Keratinocyte (primary cell): ENCODE data around the gene OLR1. TPM values are rescaled to one million over a fixed set of nuclear protein-coding genes. Genes with fewer than 3 reads are reported as not detected.

Source experiments
- DNase-seq: peaks from one replicate; pipeline ENCODE4 v3.0.0-alpha.2; 2011; ENCODE audit warnings: low read depth, missing footprints, low spot score
- FAIRE-seq: peaks from 2 replicates; lab custom pipeline; 2011; peaks lifted over from hg19 to GRCh38; lab: Jason Lieb, UNC
- H2AFZ ChIP-seq: 2 replicates; pipeline ENCODE4 v1.6.0; 2012; ENCODE audit warnings: low read length, control low read depth, inconsistent platforms; ENCODE audit not compliant: control insufficient read depth
- H3K27ac ChIP-seq: 2 replicates; pipeline ENCODE4 v1.5.1; 2011; ENCODE audit warnings: low read length; ENCODE audit not compliant: control insufficient read depth, insufficient read depth
- H3K27me3 ChIP-seq: 3 replicates; pipeline ENCODE4 v1.6.0; 2011; ENCODE audit warnings: low read length; ENCODE audit not compliant: control insufficient read depth, insufficient read depth; ENCODE audit errors: extremely low read depth
- H3K36me3 ChIP-seq, 2 experiments: 2 replicates in 1 of 2; 3 replicates in 1 of 2; pipeline ENCODE4 v1.5.1; 2011; ENCODE audit warnings: low read length in 2 of 2, mild to moderate bottlenecking in 1 of 2; ENCODE audit not compliant: control insufficient read depth in 2 of 2, insufficient read depth in 2 of 2; ENCODE audit errors: extremely low read depth in 1 of 2
- H3K4me1 ChIP-seq: 3 replicates; pipeline ENCODE4 v1.5.1; 2011; ENCODE audit warnings: low read length; ENCODE audit not compliant: control insufficient read depth, insufficient read depth; ENCODE audit errors: extremely low read depth
- H3K4me2 ChIP-seq: 3 replicates; pipeline ENCODE4 v1.6.0; 2011; ENCODE audit warnings: low read depth, low read length; ENCODE audit not compliant: control insufficient read depth, insufficient read depth; ENCODE audit errors: extremely low read depth
- H3K4me3 ChIP-seq, 3 experiments: fragments of 200-600 bp in 1 of 3; sonication (generic) in 1 of 3; 2 replicates in 2 of 3; 3 replicates in 1 of 3; pipeline ENCODE4 v1.5.1; 2011 to 2016; ENCODE audit warnings: low read length in 3 of 3, mild to moderate bottlenecking in 3 of 3, control low read depth in 2 of 3, inconsistent platforms in 1 of 3, low read depth in 1 of 3, mixed read lengths in 1 of 3, mixed run types in 1 of 3, moderate library complexity in 1 of 3; ENCODE audit not compliant: control insufficient read depth in 2 of 3, insufficient read depth in 2 of 3; ENCODE audit errors: extremely low read depth in 1 of 3
- H3K79me2 ChIP-seq: 2 replicates; pipeline ENCODE4 v1.6.0; 2012; ENCODE audit warnings: low read length; ENCODE audit not compliant: control insufficient read depth, insufficient read depth
- H3K9ac ChIP-seq: 3 replicates; pipeline ENCODE4 v1.6.0; 2011; ENCODE audit warnings: low read length; ENCODE audit not compliant: control insufficient read depth, insufficient read depth; ENCODE audit errors: extremely low read depth
- H3K9me1 ChIP-seq: 3 replicates; pipeline ENCODE4 v1.6.0; 2011; ENCODE audit warnings: low read length; ENCODE audit not compliant: control insufficient read depth, insufficient read depth; ENCODE audit errors: extremely low read depth
- H3K9me3 ChIP-seq: 2 replicates; pipeline ENCODE4 v1.5.1; 2012; ENCODE audit warnings: low read depth, low read length; ENCODE audit not compliant: control insufficient read depth
- H4K20me1 ChIP-seq: 3 replicates; pipeline ENCODE4 v1.6.0; 2011; ENCODE audit warnings: low read length; ENCODE audit not compliant: control insufficient read depth, insufficient read depth; ENCODE audit errors: extremely low read depth
- CTCF ChIP-seq, 3 experiments: IDR thresholded peaks in 1 of 3; conservative IDR thresholded peaks in 1 of 3; optimal IDR thresholded peaks in 1 of 3; 2 replicates in 2 of 3; 3 replicates in 1 of 3; pipeline versions ENCODE3 to v1.5.1; 2011; ENCODE audit warnings: low read length in 3 of 3, mild to moderate bottlenecking in 3 of 3, moderate library complexity in 2 of 3, control low read depth in 1 of 3, inconsistent platforms in 1 of 3; ENCODE audit not compliant: insufficient read depth in 2 of 3; ENCODE audit errors: extremely low read depth in 1 of 3
- EZH2 ChIP-seq: IDR thresholded peaks from one replicate; pipeline ENCODE4 v1.6.1; 2012; ENCODE audit warnings: inconsistent platforms, mild to moderate bottlenecking, low read length, moderate library complexity
- dilution Hi-C: fragments of 300-500 bp; cut with MboI; formaldehyde crosslinking; loops from one replicate; pipeline ENCODE4 v1.7.0; 2020; ENCODE audit warnings: low sequenced_read_pairs; ENCODE audit not compliant: extremely low pct_ligation_motif_present
- polyA minus RNA-seq, 3 experiments: library from RNA; depleted of rRNA, polyadenylated mRNA; stranded (reverse); fragments of >200 nt; gene quantifications; 1 replicate in 1 of 3; 2 replicates in 1 of 3; 3 replicates in 1 of 3; pipeline ENCODE4 v1.2.3, GENCODE V29; 2011
- polyA plus RNA-seq, 5 experiments: library from polyadenylated mRNA; depleted of rRNA in 3 of 5; stranded (reverse) in 3 of 5; stranded (forward) in 1 of 5; unstranded in 1 of 5; fragments of >200 nt; gene quantifications; 1 replicate in 1 of 5; 2 replicates in 3 of 5; 3 replicates in 1 of 5; pipeline versions ENCODE4 v1.2.1 to v1.2.3, GENCODE V29; 2011 to 2012; ENCODE audit warnings: missing spikeins in 2 of 5, low read depth in 1 of 5, low replicate concordance in 1 of 5

Gene OLR1
- polyA plus RNA-seq (0.03 to 0.18 TPM (median 0.17 TPM) in 3 replicates), polyA minus RNA-seq (0.99 TPM in 1 of 3 replicates, not detected in the others)
- polyA plus RNA-seq (2011; ENCODE audit: low read depth) = 0.39 TPM
- 0.13 and 0.34 TPM in 2 replicates for polyA plus RNA-seq (2011; cell fraction: cytosol; rRNA removed)
- 0.32 and 0.69 TPM in 2 replicates for polyA plus RNA-seq (2011; cell fraction: nucleus; rRNA removed)
- polyA plus RNA-seq (2012; ENCODE audit: low replicate concordance) = 0.34 TPM in 1 of 2 replicates, not detected in the other
- polyA minus RNA-seq (2011; cell fraction: cytosol; rRNA and poly(A)+ RNA removed) = not detected
- 1.4 and 1.6 TPM in 2 replicates for polyA minus RNA-seq (2011; cell fraction: nucleus; rRNA and poly(A)+ RNA removed)

- FAIRE-seq = no peak
- H3K4me2 ChIP-seq = no peak within 1 kb of the TSS
- H3K27ac ChIP-seq = no peak within 1 kb of the TSS
- no peaks in the 10 kb centered on the region for H3K27me3 ChIP-seq
- H4K20me1 ChIP-seq = no peaks in the 10 kb centered on the region
- H3K9ac ChIP-seq = no peak within 1 kb of the TSS
- H3K36me3 ChIP-seq = no peaks in the 10 kb centered on the region
- no peak within 1 kb of the TSS for H3K4me3 ChIP-seq
- H3K9me3 ChIP-seq = no peaks in the 10 kb centered on the region
- H3K79me2 ChIP-seq = no peaks in the 10 kb centered on the region
- H3K9me1 ChIP-seq = no peaks in the 10 kb centered on the region
- H3K4me1 ChIP-seq = peaks cover 32% of the 10 kb centered on the region
- H2AFZ ChIP-seq = no peak within 1 kb of the TSS
- DNase-seq = no peak
- dilution Hi-C loops = no loop called here
- no peak for TF ChIP-seq EZH2
- TF ChIP-seq CTCF (optimal IDR thresholded peaks at IDR 0.05 in 1 of 3, IDR thresholded peaks at IDR 0.05 in 1 of 3, conservative IDR thresholded peaks at IDR 0.05 in 1 of 3; ENCODE audit: extremely low read depth in 1 of 3, insufficient read depth in 2 of 3, low read length in 3 of 3) = no peak
Measured at GRCh38 chr12:10171973-10172728, at the start of gene OLR1. OLR1 (minus strand) TSS chr12:10172132; CDS start chr12:10172077, 55 bp downstream.

- DNase-seq (no peak), FAIRE-seq (no peak)
- no peak overlapping the region for H3K27ac ChIP-seq
- no peak overlapping the region for H3K4me3 ChIP-seq
- peaks cover 0 to 7% of the 10 kb centered on the region in 2 experiments for H3K36me3 ChIP-seq
- no peaks in the 10 kb centered on the region for H3K9me3 ChIP-seq
- H3K27me3 ChIP-seq = no peaks in the 10 kb centered on the region
- TF ChIP-seq CTCF (optimal IDR thresholded peaks at IDR 0.05 in 1 of 3, IDR thresholded peaks at IDR 0.05 in 1 of 3, conservative IDR thresholded peaks at IDR 0.05 in 1 of 3; ENCODE audit: extremely low read depth in 1 of 3, insufficient read depth in 2 of 3, low read length in 3 of 3) (no peak), EZH2 (no peak)
- H3K4me2 ChIP-seq = no peak overlapping the region
- H4K20me1 ChIP-seq = no peaks in the 10 kb centered on the region
- H3K79me2 ChIP-seq = no peaks in the 10 kb centered on the region
- no peaks in the 10 kb centered on the region for H3K4me1 ChIP-seq
- dilution Hi-C loops = loop anchor here (10.0 kb wide), 1 partner anchor 56 kb away; no protein-coding TSS in a partner anchor
- no peaks in the 10 kb centered on the region for H3K9me1 ChIP-seq
- no peak overlapping the region for H3K9ac ChIP-seq
- H2AFZ ChIP-seq = no peak overlapping the region
Measured at GRCh38 chr12:10220398-10221077, 48.6 kb upstream of the OLR1 start.
